Measurements from ENCODE around the gene IFT20. TPM values are rescaled to one million over a fixed set of nuclear protein-coding genes. Genes with fewer than 3 reads are reported as not detected.

Gene IFT20
- total RNA-seq, 1 experiment from 2014 or later, result 28.0 TPM

DNA sequence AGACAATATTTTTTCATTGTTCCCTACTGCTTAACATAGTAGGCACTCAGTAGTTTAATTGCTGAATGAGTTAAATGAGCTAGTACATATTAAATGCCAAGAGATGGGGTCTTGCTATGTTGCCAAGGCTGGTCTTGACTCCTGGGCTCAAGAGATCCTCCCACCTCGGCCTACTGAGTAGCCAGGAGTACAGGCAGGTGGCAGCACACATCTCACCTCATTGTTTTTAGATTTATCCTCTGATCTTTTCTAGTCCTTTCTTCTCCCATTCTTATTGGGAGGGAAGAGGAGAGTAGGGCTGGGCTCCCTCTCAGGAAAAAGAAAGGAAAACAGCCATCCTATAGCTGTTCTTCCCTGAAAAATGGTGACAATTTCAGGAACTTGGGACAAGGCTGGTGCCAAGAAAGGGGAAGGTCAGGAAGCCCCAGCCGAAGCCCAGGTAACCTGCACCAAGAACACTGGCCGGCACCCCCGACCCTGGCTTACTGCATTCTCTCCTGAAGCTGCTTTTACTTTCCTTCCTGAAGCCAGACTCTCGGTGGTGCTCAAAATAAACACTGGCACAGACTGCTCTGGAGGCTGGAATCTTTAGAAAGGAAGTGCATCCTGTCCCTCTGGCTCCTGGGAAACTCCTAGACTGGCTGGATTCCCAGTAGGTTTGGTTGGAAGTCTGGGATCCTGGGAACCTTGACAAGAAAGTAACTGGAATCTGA, 2.9 kb upstream of the IFT20 start:
- no peak for DNase-seq (ENCODE audit: low spot score)

DNA sequence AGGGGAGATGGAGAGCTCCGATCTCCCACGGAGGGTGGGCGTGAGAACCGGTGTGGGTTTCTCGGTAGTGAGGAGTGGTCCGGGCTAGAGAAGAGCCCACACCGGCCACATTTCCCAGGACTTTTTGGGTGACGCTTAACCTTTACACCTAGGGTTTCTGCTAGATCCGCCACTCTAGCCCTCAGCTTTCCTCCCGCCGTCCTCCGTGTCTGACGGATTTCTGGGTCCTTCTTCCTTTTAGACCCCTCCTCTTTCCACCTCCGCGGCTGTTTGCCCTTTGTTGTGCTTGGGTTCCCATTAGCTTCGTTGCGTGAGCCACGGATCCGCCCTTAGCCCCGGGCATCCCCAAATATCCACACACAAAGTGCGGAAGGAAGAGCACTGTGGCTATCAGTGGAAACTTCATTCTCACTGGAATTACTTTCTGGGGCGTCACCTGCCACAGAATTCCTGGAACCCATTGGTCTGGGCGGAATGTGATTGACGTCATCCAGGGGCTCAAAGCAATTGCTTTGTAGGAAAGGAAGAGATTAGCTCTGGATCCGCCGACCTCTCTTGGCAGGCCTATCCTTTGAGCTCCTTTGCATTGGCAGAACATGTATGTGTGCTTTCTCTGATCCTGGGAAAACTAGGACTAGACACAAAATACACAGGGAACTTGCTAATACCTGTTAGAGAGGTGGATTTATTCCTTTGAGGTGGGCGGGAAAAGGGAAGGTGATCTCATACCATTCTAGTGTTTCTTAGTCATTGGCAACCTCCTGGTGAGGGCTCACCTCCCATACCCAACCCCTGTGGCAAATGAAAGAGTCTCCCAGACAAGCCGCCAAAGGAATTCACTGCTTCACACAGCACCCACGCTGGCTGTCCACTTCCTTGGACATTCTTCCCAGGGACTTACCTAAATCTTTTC, 943 bp upstream of the IFT20 start:
- peak; percentile 79 for DNase-seq (ENCODE audit: low spot score)

DNA sequence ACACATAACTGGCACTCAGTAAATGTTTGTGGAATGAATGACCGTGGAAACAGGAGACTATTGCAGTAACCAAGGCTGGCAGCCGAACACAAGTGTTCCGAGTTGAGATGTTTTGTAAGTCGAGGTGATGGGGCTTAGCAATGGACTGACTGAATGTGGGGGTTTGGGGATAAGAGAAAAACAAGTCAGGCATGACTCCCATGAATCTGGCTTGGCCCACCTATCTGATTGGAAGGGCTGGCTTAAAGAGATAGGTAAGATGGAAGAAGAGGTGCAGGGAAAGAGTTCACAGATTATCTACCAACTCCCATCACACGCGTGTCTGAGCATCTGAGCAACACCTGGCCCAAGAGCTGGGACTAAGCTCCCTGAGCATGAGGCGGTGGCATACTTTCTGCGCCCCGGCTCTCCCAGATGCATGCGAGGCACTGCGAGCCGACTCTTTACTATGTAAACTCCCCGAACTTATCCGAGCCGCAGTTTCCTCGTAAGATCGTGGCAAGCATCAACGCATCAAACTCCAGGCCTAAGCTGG, 539 bp downstream of the IFT20 start:
- DNase-seq (ENCODE audit: low spot score), result no peak

DNA sequence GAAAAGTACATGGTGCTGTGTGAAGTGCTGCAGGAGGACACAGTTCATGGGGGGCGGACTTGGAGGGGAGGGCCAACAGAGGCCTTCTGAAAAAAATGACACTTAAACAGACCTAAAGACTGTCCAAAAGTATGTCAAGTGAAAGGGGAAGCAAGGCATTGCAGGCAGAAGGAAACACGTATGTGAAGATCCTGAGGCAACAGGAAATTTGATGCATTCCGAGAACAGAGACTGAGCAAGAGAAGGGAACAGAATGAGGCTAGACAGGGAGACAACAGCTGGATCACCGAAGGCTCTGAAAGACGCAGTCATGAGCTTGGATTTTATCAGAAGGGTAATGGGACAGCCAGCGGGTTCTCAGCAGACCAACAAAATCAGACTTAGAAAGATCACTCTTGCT, 1.1 kb downstream of the IFT20 start:
- no peak for DNase-seq (ENCODE audit: low spot score)

DNA sequence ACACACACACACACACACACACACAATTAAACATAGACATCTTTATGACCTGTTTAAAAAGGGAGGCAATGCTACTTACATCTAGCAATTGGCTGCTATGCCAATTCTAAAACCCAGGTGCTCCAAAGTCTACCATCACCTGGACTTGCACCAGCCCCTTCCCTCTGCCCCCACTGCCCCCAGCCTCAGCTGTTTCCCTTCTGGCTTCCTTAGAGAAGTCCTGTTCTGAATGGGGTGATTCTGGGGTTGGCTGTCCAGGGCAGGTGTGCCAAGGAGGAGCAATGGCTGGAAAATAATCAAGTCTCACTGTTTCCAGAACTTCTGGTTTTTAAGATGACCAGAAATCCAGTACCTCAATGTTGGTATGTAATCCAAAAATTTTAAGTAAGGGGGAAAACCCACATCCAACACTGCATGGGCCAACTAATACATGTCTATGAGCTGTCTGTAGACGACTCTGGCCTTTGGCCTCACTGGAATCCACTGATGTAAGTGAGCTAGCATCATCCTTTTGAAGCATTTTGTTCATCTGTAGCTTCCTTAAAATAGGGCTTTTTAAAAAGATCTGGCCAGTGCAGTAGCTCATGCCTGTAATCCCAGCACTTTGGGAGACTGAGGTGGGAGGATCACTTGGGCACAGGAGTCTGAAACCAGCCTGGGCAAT, 2.1 kb downstream of the IFT20 start:
- DNase-seq (ENCODE audit: low spot score), result no peak

DNA sequence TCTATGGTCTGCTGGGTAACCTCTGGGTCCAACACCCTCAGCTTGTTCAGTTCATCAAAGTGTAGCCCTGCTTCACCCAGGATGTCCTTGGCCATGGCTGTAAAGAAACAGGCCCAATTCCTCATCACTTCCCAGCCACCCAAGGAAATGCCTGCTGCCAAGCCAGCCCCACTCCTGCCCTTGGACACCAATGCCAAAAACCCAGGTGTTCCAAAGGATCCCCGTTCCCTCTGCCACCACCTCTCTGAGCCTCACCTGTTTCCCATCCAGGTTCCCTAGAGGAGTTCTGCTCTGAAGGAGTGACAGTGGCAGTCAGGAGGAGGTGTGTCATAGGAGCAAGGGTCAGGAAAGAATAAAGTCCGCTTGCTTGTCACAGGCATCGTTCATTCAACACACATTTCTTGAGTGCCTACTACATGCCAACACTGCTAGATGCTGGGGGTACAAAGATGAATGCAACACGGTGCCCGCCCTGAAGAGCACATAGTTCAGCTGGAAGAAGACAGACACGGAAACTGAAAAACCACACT, 3.3 kb downstream of the IFT20 start:
- no peak for DNase-seq (ENCODE audit: low spot score)

DNA sequence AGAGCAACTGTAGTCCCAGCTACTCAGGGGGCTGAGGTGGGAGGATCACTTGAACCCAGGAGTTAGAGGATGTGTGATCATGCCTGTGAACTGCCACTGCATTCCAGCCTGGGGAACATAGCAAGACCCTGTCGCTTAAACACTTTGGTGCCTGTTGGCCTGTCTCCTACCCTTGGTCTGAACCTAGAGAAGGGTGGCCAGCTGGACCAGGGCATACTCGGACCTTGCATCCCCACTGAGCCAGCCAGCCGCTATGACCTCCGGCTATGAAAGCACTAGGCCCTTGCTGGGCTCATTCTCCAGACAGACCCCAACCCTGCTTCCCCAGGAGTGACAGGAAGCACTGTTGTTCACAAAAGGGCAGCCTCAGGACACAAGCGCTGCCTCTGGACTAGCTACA, 4.6 kb downstream of the IFT20 start:
- no peak for DNase-seq (ENCODE audit: low spot score)

DNA sequence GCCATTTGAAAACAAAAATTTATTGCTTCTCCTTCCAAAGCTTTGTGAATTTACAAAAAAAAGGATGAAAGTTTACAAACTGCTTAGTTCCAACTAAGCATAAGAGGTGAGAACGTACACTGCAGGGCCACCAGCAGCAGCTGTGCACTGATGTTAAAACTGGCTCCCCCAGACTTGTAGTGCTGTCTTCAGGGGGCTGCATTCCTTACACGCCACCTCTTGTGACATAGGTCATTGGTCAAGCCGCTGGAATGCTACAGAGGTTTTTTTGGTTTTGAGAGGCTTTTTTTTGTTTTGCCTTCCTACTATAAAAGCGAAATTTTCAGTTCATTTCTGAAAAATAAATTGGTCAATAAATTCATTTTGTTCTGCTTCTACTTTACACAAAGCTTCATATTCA, 6.9 kb downstream of the IFT20 start:
- DNase-seq (ENCODE audit: low spot score), result no peak

DNA sequence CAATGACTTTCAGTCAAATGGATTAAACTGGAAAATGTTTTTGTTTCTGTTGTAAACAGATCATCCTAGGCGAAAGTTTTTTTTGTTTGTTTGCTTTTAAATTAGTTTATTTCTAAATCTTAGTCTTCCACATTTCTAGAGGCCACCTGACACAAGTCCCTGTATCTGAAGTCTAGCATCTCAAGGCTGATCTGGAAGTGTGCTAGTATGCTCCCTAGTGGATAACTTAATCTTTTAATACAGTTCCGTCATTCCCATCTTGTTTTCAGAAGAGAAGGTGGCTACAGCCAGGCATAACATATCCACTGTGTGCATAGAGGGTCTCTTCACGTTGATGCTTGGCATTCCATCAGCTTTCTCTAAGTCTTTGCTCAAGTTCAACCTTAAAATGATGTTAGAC, 7.6 kb downstream of the IFT20 start:
- DNase-seq (ENCODE audit: low spot score), result peak; percentile 31

DNA sequence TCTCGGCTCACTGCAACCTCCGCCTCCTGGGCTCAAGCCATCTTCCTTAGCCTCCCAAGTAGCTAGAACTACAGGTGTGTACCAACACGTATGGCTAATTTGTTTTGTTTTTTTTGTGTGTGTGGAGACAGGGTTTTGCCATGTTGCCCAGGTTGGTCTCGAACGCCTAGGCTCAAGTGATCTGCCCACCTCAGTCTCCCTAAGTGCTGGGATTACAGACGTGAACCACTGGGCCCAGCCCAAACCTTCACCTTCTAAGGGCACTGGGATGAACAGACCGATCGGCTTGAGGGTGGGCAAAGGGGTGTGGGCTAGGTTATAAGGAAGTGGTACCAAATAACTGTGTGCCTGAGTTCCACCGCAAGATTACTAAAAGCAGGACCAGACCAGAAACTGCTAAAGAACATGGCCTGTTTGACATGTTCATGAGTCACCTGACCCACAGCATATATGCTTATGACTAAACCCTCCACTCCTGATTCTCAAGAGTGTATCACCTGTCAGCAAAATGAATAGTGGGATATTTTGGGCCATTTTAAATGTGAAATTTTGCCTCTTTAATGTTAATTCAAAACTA, 8.2 kb downstream of the IFT20 start:
- DNase-seq (ENCODE audit: low spot score), result no peak

DNA sequence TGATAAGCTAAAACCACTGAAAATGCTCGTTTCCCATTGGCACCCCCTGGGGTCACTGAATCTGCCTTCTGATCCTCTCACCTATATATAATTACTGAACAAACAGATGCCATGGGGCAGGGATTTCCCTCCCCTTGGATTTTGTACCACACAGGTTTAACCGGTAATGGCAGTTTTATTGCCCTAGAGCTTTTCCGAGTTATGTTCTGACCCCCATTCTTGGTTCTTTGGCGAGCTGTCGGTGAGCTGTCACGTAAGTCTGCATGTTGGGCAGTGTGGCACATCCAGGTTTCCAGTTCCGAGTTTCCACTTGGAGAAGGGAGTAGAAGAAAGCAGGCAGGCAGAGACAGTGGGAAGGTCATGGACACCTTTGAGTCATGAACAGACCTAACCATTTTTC, 9.2 kb downstream of the IFT20 start:
- DNase-seq (ENCODE audit: low spot score), result peak; percentile 80

DNA sequence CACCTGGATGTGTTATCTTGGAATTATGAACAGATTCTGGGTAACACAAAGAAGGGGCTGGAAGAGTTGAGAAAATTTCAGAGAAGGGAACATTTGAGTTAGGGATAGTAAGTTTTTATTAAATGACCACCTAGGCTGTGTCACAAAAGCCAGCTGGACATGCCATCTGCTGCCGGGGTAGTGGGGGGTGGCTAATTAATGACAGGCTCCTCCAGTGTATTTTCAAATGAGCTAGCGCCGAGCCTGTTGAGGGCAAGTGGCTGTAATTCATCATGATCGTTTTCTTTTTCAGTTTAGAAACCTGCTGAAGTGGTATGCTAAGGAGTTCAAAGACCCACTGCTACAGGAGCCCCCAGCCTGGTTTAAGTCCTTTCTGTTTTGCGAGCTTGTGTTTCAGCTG, 10.1 kb downstream of the IFT20 start:
- no peak for DNase-seq (ENCODE audit: low spot score)

DNA sequence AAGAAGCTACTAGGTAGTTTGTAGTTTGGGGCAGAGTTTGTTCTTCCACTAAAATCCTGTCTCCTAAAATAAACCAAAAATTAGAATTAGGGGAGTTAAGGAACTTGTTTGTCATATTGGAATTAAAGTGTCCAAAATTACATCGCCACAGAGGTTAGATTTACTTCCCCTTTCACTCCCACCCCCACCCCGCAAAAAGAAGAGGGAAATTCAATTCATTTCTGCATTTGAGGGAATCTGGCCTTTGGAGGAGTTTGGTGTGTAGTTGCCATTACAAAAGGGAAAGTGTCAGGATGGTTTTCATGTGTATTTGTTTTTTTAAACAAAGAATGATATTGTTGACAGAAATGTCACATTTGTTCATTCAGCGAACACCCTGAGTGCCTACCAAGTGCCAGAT, 10.5 kb downstream of the IFT20 start:
- DNase-seq (ENCODE audit: low spot score), result no peak

DNA sequence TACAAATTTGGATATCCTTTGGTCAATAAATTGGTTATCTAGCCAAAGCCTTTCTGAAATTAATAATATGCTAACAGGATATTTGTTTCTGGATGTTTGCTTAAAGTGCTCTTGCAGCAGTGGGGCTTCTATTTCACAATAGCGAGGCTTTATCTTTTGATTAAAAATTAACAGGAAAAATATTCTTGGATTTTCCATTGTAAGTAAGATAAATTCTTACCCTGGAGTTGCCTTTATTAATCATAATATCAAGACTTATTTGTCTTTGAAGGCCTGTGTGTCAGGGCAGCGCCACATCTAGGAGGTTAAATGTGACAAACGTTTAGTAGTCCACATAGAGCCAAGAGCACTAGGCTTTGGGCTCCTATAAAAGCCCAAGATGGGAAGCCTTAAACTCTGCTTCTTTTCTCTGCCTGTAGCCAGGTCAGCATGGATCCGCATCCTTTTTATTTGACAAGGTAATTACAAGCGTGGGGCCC, 11.0 kb downstream of the IFT20 start:
- DNase-seq (ENCODE audit: low spot score), result peak; percentile 23

DNA sequence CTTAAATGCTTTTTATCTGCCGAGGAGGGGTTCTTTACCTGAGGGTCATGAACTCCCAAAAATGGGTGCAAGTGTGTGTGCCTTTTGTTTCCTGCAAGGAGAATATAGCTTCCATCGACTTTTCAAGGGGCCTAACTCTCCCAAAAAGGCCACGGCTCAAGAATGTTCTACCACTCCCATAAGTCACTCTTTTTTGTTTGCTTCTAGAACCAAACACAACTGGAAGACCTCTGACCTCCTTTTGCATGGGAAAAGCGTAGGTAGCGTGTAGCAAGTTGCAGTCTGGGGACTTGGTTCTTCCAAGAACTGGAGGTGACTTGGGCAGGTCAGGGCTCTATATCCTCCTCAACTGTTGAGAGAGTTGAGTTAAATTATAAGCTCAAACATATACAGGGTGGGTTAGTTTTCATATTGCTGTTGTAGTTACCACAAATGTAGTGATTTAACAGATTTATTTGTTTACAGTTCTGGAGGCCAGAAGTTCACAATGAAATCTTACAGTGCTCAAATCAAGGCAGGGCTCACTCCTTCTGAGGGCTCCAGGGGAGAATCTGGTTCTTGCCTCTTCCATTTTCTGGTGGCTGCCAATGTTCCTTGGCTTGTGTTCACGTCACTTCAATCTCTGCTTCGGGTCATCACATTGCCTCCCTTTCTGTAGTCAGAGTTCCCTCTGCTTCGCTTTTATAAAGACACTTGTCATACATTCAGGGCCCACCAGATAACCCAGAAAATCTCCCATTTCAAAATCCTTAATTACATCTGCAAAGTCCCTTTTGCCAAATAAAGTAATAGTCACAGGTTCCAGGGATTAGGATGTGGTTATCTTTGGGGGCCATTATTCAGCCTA, 14.8 kb downstream of the IFT20 start:
- no peak for DNase-seq (ENCODE audit: low spot score)

DNA sequence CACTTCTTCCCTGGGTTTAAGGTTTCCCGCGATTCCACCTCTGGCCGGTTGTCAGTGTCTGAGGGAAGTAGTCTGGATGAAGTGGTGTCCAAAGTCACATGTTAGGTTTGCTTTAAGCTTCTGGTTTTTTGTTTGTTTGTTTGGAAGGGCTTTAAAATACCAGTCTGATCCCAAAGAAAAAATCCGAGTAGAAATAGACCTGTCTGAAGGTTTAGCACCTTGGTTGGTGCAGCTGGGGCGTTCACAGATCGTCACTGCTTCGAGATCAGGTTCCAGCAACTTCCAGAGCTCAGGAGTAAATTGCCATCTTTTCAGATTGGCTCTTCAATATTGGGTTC, 15.7 kb downstream of the IFT20 start:
- DNase-seq (ENCODE audit: low spot score), result peak; percentile 44

DNA sequence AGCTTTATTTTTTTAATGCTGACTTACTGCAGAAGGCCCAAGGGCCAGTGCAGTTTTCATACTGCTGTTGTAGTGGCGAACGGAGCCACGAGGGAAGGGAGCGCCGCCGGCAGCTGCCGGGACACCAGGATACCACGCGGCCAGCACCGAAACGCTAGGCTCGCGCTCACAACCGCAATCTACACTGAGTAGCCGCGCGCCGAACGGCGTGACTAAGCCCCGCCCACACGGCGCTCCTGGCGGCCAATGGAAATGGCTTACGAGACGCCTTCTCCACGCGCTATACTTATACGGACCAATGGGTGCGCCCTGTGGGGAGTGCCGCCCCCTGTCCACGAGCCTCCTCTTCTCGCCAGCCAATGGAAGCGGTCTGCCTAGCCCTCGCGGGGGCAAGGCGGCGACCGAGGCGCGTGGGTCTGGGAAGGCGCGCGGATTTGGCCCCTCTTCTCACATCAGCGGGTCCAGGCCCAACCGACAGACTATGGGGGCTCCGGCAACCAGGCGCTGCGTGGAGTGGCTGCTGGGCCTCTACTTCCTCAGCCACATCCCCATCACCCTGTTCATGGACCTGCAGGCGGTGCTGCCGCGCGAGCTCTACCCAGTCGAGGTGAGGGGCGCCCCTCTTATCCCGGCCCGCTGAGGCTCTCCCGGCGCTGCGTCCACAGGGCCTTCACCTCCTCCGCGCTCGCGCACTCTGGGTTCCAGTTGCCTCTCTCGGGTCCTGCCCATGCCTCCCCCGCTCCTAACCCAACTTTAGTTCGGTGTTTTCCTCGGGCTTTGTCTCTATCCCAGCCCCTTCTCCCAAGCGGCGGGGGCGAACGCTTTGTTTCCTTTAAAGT, 16.3 kb downstream of the IFT20 start, which contains the start of gene TMEM97:
Gene TMEM97, plus strand, starts transcription at position 442 of the 839 bp plus-strand sequence. Its CDS starts 40 bp downstream, at position 482.
- DNase-seq (ENCODE audit: low spot score), result peak; percentile 96

DNA sequence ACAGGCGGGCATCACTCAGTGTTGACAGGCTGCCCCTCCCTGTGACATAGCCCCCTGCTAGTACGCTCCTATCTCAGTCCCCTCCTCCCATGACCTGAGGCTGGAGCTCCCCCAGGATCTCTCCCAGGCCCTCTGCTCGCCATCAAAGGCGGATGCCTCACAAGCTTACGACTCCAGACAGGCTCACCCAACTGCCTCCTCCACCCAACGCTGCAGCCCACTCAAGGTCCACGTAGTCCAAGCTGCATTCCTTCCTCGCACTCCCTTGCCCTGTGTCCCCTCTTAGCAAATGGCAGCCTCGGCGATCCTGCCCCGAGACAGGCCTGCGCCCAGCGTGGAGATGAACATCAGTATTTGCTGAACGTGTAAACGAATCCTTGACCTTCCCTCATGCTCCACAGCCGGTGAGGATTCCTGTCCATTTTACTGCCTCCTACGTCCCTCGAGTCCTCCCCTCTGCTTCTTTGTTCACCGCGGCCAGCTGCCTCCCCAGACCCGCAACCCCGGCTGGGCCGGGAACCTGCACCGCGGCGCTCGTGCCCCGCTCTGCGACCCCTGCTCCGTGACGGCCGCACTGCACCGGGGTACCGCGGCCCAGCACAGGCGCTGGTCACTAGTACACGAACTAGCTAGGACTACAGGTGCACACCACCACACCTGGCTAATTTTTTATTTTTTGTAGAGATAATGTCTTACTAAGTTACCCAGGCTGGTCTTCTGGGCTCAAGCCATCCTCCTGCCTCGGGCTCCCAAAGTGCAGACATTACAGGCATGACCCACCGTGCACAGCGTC, 17.1 kb downstream of the IFT20 start:
- DNase-seq (ENCODE audit: low spot score), result peak; percentile 20

All from HT-29 (cell line).